ENCODE measurements around the gene PODXL. TPM values are rescaled to one million over a fixed set of nuclear protein-coding genes. Genes with fewer than 3 reads are reported as not detected.
A peak's percentile ranks its signal among the peaks of the same experiment; 100 is the strongest.

PODXL gene
- total RNA-seq, result 114 TPM
- polyA plus RNA-seq (ENCODE audit: insufficient read depth, low read depth, low replicate concordance), result 150 TPM
- long read RNA-seq, donor 1, transcript PODXL-201 (8 exons, 2,011 nt), result minor isoform, 12 of 337 reads
- long read RNA-seq, donor 1, transcript PODXL-202 (9 exons, 2,105 nt), result minor isoform, 7 of 337 reads
- long read RNA-seq, donor 1, transcript PODXL-205 (2 exons, 588 nt), result major isoform, 26 of 337 reads
- long read RNA-seq, donor 1, partial matches to known transcripts, result 288 of 337 reads
- long read RNA-seq, donor 1, other reads (novel, unspliced or antisense), result 0 of 337 reads
- long read RNA-seq, donor 2, full-length matches to known transcripts, result 36 of 164 reads
- long read RNA-seq, donor 2, partial matches to known transcripts, result 128 of 164 reads
- long read RNA-seq, donor 2, other reads (novel, unspliced or antisense), result 0 of 164 reads
- long read RNA-seq, donor 3, transcript PODXL-202 (9 exons, 2,105 nt), result minor isoform, 10 of 317 reads
- long read RNA-seq, donor 3, transcript PODXL-201 (8 exons, 2,011 nt), result minor isoform, 20 of 317 reads
- long read RNA-seq, donor 3, transcript PODXL-205 (2 exons, 588 nt), result major isoform, 22 of 317 reads
- long read RNA-seq, donor 3, partial matches to known transcripts, result 256 of 317 reads
- long read RNA-seq, donor 3, other reads (novel, unspliced or antisense), result 6 of 317 reads
- long read RNA-seq, donor 4, full-length matches to known transcripts, result 44 of 157 reads
- long read RNA-seq, donor 4, partial matches to known transcripts, result 113 of 157 reads
- long read RNA-seq, donor 4, other reads (novel, unspliced or antisense), result 0 of 157 reads
- long read RNA-seq, donor 5, partial matches to known transcripts, result 22 of 25 reads
- long read RNA-seq, donor 5, other reads (novel, unspliced or antisense), result 0 of 25 reads
- long read RNA-seq, donor 6, transcript PODXL-205 (2 exons, 588 nt), result major isoform, 5 of 24 reads
- long read RNA-seq, donor 6, partial matches to known transcripts, result 17 of 24 reads
- long read RNA-seq, donor 6, other reads (novel, unspliced or antisense), result 0 of 24 reads
- long read RNA-seq, donor 7, partial matches to known transcripts, result 17 of 84 reads
- long read RNA-seq, donor 7, other reads (novel, unspliced or antisense), result 63 of 84 reads
- long read RNA-seq, donor 8, transcript PODXL-206 (2 exons, 797 nt), result minor isoform, 8 of 493 reads
- long read RNA-seq, donor 8, transcript PODXL-201 (8 exons, 2,011 nt), result minor isoform, 15 of 493 reads
- long read RNA-seq, donor 8, transcript PODXL-205 (2 exons, 588 nt), result major isoform, 43 of 493 reads
- long read RNA-seq, donor 8, partial matches to known transcripts, result 417 of 493 reads
- long read RNA-seq, donor 8, other reads (novel, unspliced or antisense), result 6 of 493 reads
- long read RNA-seq, donor 9, transcript PODXL-201 (8 exons, 2,011 nt), result minor isoform, 6 of 210 reads
- long read RNA-seq, donor 9, transcript PODXL-205 (2 exons, 588 nt), result major isoform, 29 of 210 reads
- long read RNA-seq, donor 9, partial matches to known transcripts, result 169 of 210 reads
- long read RNA-seq, donor 9, other reads (novel, unspliced or antisense), result 0 of 210 reads
- long read RNA-seq, donor 10, transcript PODXL-206 (2 exons, 797 nt), result minor isoform, 7 of 244 reads
- long read RNA-seq, donor 10, transcript PODXL-202 (9 exons, 2,105 nt), result minor isoform, 7 of 244 reads
- long read RNA-seq, donor 10, transcript PODXL-201 (8 exons, 2,011 nt), result minor isoform, 9 of 244 reads
- long read RNA-seq, donor 10, transcript PODXL-205 (2 exons, 588 nt), result major isoform, 19 of 244 reads
- long read RNA-seq, donor 10, partial matches to known transcripts, result 200 of 244 reads
- long read RNA-seq, donor 10, other reads (novel, unspliced or antisense), result 0 of 244 reads

- no peak for TF ChIP-seq CTCF (IDR thresholded peaks at IDR 0.05; ENCODE audit: borderline replicate concordance, extremely low read depth, insufficient read depth)
- Histone ChIP-seq H3K27me3 (ENCODE audit: control insufficient read depth, insufficient read depth, low read length) (no peaks in the 10 kb centered on the region), H3K9ac (ENCODE audit: low read length in 3 of 3) (peak within 1 kb of the TSS in 2 of 3 donors; percentile 40 to 77), H3K4me1 (ENCODE audit: control insufficient read depth in 2 of 3, insufficient read depth in 2 of 3, low read depth in 1 of 3, low read length in 3 of 3) (peaks cover 0 to 9% (median 8%) of the 10 kb centered on the region in 3 donors), H3K27ac (ENCODE audit: low read depth in 2 of 2, low read length in 2 of 2) (peak within 1 kb of the TSS; percentile 71 to 74), H3K36me3 (ENCODE audit: control insufficient read depth in 2 of 3, insufficient read depth in 3 of 3, low read length in 3 of 3) (no peaks in the 10 kb centered on the region), H3K9me3 (ENCODE audit: control insufficient read depth in 2 of 3, insufficient read depth in 1 of 3, low read length in 3 of 3) (no peaks in the 10 kb centered on the region), H3K4me3 (ENCODE audit: low read length in 3 of 3) (peak within 1 kb of the TSS; percentile 64 to 69 (median 65))
- intact Hi-C loops (cut with DNase I), result no loop called here
- FAIRE-seq (no peak), DNase-seq (peak; percentile 68 to 91 (median 83))
Observed at GRCh38 chr7:131556053-131556908, at the start of gene PODXL. Gene PODXL, minus strand, starts transcription at chr7:131556628. Its CDS starts 269 bp downstream, at chr7:131556359.

- Histone ChIP-seq H3K9me3 (ENCODE audit: control insufficient read depth in 2 of 3, insufficient read depth in 1 of 3, low read length in 3 of 3) (no peaks in the 10 kb centered on the region), H3K27me3 (ENCODE audit: control insufficient read depth, insufficient read depth, low read length) (no peaks in the 10 kb centered on the region), H3K4me1 (ENCODE audit: control insufficient read depth in 2 of 3, insufficient read depth in 2 of 3, low read depth in 1 of 3, low read length in 3 of 3) (no peaks in the 10 kb centered on the region), H3K36me3 (ENCODE audit: control insufficient read depth in 2 of 3, insufficient read depth in 3 of 3, low read length in 3 of 3) (no peaks in the 10 kb centered on the region), H3K27ac (ENCODE audit: low read depth in 2 of 2, low read length in 2 of 2) (no peak overlapping the region), H3K9ac (ENCODE audit: low read length in 3 of 3) (no peak overlapping the region), H3K4me3 (ENCODE audit: low read length in 3 of 3) (no peak overlapping the region)
- intact Hi-C loops (cut with DNase I), result no loop called here
- FAIRE-seq (no peak), DNase-seq (no peak)
- TF ChIP-seq CTCF (IDR thresholded peaks at IDR 0.05; ENCODE audit: borderline replicate concordance, extremely low read depth, insufficient read depth), result no peak
Observed at GRCh38 chr7:131605280-131605878, 49.0 kb upstream of the PODXL start.

Data from kidney (tissue), 22 donors.